Activated CD4-positive, alpha-beta memory T cell treated with anti-CD3 and anti-CD28 coated beads, Interleukin-2, amount 10 ng/mL, durations not matched to agents 7 days and 5 days (primary cell): Measurements from ENCODE around the gene RBM20. TPM values are rescaled to one million over a fixed set of nuclear protein-coding genes. Genes with fewer than 3 reads are reported as not detected.
"Not testable (repeated sequence)": the region's sequence is repeated elsewhere in the genome, so short reads cannot be mapped to it uniquely, and the experiment has no call there.

Source experiments
- CTCF ChIA-PET: fragments of 350-600 bp; sonication (Branson Sonifier 250); formaldehyde crosslinking; loops from one replicate; lab custom pipeline; 2021; ENCODE audit warnings: antibody characterized with exemption, inconsistent platforms; lab: Charles Lee
- POLR2A ChIA-PET: fragments of 350-600 bp; sonication (Branson Sonifier 250); formaldehyde crosslinking; loops from one replicate; lab custom pipeline; 2021; ENCODE audit warnings: antibody characterized with exemption; lab: Charles Lee
- DNase-seq: peaks from one replicate; pipeline ENCODE4 v3.0.0-alpha.2; 2020
- H3K27ac Mint-ChIP-seq: one replicate; pipeline ENCODE4 v1.8.0; 2021; ENCODE audit warnings: mild to moderate bottlenecking, mixed read lengths
- H3K27me3 Mint-ChIP-seq: one replicate; pipeline ENCODE4 v1.8.0; 2021; ENCODE audit warnings: mixed read lengths
- H3K36me3 Mint-ChIP-seq: one replicate; pipeline ENCODE4 v1.8.0; 2021; ENCODE audit warnings: low read depth, mixed read lengths
- H3K4me1 Mint-ChIP-seq: one replicate; pipeline ENCODE4 v1.8.0; 2021; ENCODE audit warnings: mixed read lengths
- H3K4me3 Mint-ChIP-seq: one replicate; pipeline ENCODE4 v1.8.0; 2021; ENCODE audit warnings: mild to moderate bottlenecking, mixed read lengths
- H3K9me3 Mint-ChIP-seq: one replicate; pipeline ENCODE4 v1.8.0; 2021; ENCODE audit warnings: mixed read lengths
- total RNA-seq, 2 experiments: library from RNA; stranded (reverse); gene quantifications; one replicate each; pipeline ENCODE4 v1.2.3, GENCODE V29; 2021

The RBM20 gene
- total RNA-seq, 2 experiments from 2014 or later = 0.03 TPM; not detected in 1

DNA sequence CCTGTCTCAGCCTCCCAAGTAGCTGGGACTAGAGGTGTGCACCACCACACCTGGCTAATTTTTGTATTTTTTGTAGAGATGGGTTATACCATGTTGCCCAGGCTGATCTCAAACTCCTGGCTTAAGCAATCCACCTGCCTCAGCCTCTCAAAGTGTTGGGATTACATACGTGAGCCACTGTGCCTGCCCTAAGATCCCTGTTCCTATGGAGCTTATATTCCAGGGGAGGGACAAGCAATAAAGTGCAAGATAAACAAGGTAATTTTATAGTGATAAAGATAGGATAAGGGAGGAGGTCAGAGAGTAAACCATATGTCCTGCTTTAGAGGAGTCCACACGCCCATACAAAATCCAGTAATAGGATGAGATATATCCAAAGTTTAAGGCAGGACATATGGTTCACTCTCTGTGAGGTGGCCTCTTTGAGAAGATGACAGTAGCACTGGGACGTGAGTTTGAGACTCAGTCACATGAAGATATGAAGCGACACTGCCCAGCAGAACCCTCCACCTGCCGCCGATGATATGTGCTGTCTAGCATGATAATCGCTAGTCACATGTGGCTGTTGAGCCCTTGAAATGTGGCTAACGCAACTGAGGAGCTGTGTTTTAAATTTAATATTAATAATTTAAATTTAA lies 114.1 kb downstream of the RBM20 start:
- DNase-seq = no peak
- H3K9me3 Mint-ChIP-seq = peaks cover 2% of the 10 kb centered on the region
- no peak overlapping the region for H3K4me3 Mint-ChIP-seq
- no peak overlapping the region for H3K27ac Mint-ChIP-seq
- CTCF ChIA-PET = interaction anchor here (0.6 to 1.3 kb wide), 3 partner anchors 9 to 51 kb away, joined by 3 read pairs; no protein-coding TSS in a partner anchor
- H3K4me1 Mint-ChIP-seq = peaks cover 13% of the 10 kb centered on the region
- POLR2A ChIA-PET = interaction anchor here (1.2 kb wide), 1 partner anchor 16 kb away, joined by 3 read pairs; no protein-coding TSS in a partner anchor
- H3K36me3 Mint-ChIP-seq = peaks cover 6% of the 10 kb centered on the region
- H3K27me3 Mint-ChIP-seq = peaks cover 3% of the 10 kb centered on the region

DNA sequence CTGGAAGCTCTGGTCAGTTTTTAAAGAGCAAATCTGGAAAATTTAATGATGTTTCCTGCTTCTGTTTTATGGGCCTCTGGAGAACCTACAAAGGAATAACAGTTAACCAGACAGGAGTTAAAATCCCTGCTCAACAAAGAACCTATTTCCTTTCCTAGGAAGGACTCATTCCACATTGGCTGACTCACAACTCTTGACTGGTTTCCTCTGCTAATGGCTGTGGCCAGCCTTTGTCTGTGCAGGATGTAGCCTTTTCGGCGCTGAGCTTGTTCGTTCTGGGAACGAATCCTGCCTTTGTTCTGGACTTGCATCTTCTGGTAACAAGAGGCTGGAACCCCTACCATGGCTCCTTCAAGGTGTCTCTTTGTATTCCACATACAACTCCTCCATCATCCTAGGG lies 114.8 kb downstream of the RBM20 start:
- Mint-ChIP-seq H3K27ac (no peak overlapping the region), H3K9me3 (peaks cover 2% of the 10 kb centered on the region), H3K36me3 (peaks cover 6% of the 10 kb centered on the region), H3K4me3 (no peak overlapping the region), H3K4me1 (peaks cover 8% of the 10 kb centered on the region), H3K27me3 (peaks cover 3% of the 10 kb centered on the region)
- ChIA-PET POLR2A (no interaction called here), CTCF (interaction anchor here (1.3 kb wide), 1 partner anchor 13 kb away, joined by 3 read pairs; no protein-coding TSS in a partner anchor)
- DNase-seq = no peak

DNA sequence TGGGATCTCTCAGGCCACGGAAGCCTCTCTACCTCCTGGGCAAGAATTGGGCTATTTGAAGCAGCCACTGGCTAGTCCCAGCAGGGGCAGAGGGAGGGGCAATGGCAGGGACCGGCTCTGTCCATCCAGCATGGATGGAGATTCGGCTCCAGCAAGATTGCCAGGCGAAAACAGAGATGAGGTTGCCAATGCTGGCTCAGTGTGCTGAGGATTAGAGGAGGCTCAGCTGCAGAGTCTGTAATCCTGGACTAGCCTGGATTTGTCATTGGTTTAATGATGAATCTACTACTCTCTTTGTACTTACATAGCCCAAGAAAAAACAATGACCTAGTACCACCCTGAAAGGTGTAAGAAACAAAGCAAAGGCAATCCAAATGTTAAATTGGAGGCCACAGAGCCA lies 115.4 kb downstream of the RBM20 start:
- peaks cover 3% of the 10 kb centered on the region for H3K36me3 Mint-ChIP-seq
- H3K9me3 Mint-ChIP-seq = peaks cover 2% of the 10 kb centered on the region
- ChIA-PET CTCF (no interaction called here), POLR2A (no interaction called here)
- H3K4me1 Mint-ChIP-seq = peaks cover 7% of the 10 kb centered on the region
- peaks cover 3% of the 10 kb centered on the region for H3K27me3 Mint-ChIP-seq
- no peak overlapping the region for H3K27ac Mint-ChIP-seq
- DNase-seq = no peak
- H3K4me3 Mint-ChIP-seq = no peak overlapping the region

DNA sequence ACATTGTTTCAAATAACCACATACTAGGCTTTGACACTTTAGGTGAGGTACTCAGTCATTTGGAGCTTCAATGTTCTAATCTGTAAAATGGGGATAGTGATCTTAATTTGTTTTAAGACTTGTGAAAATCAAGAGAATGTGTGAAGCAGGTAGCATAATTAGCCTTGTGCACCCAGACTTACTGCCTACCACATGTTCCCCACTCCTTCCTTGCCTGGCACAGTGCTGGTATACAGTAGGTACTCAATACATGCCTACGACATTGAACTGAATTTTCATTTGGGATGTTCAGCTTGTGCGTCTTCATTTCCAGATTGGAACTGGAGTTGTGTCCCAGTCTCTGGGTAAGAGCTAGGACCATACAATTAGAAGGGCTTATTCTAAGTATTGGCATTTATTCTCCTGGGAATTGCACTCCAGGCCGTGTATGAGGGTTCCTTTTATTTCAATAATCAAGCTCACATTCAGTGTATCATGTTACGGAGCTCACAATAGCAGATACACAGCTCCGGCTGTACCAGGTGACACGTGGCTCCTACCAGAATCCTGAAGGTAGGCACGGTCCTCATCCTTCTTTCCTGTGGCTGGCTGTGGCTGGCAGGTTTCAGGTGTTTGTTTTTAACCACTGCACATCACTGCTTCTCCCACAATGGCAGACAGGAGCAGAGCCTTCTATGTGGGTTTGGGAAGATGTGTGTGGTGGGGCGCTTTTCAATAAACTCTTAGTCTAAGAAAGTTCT lies 118.1 kb downstream of the RBM20 start:
- Mint-ChIP-seq H3K4me1 (peaks cover 2% of the 10 kb centered on the region), H3K27ac (no peak overlapping the region), H3K36me3 (no peaks in the 10 kb centered on the region), H3K4me3 (no peak overlapping the region), H3K27me3 (peaks cover 6% of the 10 kb centered on the region), H3K9me3 (no peaks in the 10 kb centered on the region)
- CTCF ChIA-PET = interaction anchor here (1.0 to 1.3 kb wide), 2 partner anchors 11 to 17 kb away, joined by 3 read pairs; no protein-coding TSS in a partner anchor
- POLR2A ChIA-PET = no interaction called here
- no peak for DNase-seq

DNA sequence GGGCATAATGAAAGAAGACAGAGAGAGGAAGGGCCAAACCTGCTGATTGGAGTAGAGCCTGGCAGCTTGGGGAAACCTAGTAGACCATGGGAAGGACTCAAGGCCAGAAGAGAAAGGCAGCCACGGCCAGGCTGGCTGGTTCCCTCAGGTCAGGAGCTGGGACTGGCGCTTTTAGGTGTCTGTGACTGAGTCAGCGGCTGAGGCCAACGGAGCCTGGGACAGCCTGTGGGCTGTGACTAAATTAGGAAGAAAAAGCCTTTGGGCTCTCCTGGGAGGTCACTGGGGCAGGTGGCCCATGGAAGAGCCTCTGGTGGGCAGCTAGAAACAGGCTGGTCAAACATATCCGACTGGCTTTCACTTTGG lies 118.7 kb downstream of the RBM20 start:
- H3K4me1 Mint-ChIP-seq = peaks cover 2% of the 10 kb centered on the region
- H3K27me3 Mint-ChIP-seq = peaks cover 4% of the 10 kb centered on the region
- H3K36me3 Mint-ChIP-seq = no peaks in the 10 kb centered on the region
- ChIA-PET CTCF (interaction anchor here (1.3 kb wide), 1 partner anchor 10 kb away, joined by 3 read pairs; no protein-coding TSS in a partner anchor), POLR2A (no interaction called here)
- no peaks in the 10 kb centered on the region for H3K9me3 Mint-ChIP-seq
- H3K27ac Mint-ChIP-seq = no peak overlapping the region
- DNase-seq = no peak
- H3K4me3 Mint-ChIP-seq = no peak overlapping the region

DNA sequence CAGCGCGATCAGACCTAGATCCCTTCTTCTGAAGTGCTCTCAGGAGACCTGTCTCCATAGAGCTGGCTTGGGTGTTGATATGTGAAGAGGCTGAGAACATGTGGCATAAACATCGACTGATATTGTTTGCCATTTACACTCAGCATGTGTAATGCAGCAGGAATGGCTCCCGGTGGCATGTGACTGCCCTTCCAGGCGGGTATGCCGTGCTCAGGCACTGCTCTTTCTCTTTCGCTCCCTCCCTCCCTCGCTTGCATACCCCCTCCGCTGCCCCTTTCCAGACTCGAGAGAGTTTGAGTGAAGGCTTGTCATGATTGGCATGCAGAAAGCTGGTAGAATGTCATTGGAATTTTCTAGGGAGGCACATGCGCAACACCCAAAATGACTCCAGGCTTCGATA lies 120.2 kb downstream of the RBM20 start:
- Mint-ChIP-seq H3K4me1 (peaks cover 2% of the 10 kb centered on the region), H3K4me3 (no peak overlapping the region), H3K27me3 (peaks cover 4% of the 10 kb centered on the region), H3K27ac (no peak overlapping the region), H3K9me3 (no peaks in the 10 kb centered on the region), H3K36me3 (no peaks in the 10 kb centered on the region)
- CTCF ChIA-PET = no interaction called here
- DNase-seq = no peak
- POLR2A ChIA-PET = interaction anchor here (1.5 kb wide), 1 partner anchor 10 kb away, joined by 5 read pairs; no protein-coding TSS in a partner anchor

DNA sequence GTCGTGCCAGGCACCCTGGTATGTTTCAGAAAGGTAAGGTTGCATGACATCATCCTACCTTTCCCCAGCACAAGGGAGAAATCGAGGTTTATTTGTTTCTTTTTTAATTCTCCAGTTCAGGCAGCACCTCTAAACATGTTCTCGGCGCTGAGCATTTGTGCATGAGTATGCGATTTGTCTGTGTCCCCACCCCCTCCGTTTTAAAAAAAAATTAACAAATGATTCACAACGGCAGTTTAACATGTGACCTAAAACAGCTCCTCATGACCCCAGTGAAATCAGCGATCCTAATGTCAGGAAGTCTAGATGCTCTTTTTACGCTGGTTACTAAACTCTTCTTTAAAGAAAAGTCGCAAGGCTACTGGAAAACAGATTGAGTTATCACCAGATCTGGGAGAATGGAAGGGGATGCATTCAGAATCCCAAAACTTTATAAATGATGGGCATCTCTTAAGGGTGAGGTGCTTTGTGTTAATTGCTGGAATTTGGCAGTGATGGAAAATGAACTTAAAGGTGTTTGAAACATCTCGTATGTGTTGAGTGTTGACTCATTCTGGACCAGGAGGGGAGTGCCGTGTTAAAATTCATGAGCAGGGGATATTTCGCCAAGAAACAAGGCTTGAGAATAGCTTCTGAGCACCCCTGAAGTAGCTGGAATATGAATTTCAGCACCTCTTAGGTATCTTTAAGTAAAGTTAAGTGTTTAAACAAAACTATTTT lies 120.8 kb downstream of the RBM20 start:
- peaks cover 4% of the 10 kb centered on the region for H3K27me3 Mint-ChIP-seq
- ChIA-PET CTCF (no interaction called here), POLR2A (interaction anchor here (0.9 to 1.5 kb wide), 2 partner anchors 9 to 42 kb away, joined by 3 to 5 read pairs; no protein-coding TSS in a partner anchor)
- H3K36me3 Mint-ChIP-seq = no peaks in the 10 kb centered on the region
- DNase-seq = no peak
- no peak overlapping the region for H3K27ac Mint-ChIP-seq
- H3K4me1 Mint-ChIP-seq = peaks cover 2% of the 10 kb centered on the region
- H3K4me3 Mint-ChIP-seq = no peak overlapping the region
- no peaks in the 10 kb centered on the region for H3K9me3 Mint-ChIP-seq

DNA sequence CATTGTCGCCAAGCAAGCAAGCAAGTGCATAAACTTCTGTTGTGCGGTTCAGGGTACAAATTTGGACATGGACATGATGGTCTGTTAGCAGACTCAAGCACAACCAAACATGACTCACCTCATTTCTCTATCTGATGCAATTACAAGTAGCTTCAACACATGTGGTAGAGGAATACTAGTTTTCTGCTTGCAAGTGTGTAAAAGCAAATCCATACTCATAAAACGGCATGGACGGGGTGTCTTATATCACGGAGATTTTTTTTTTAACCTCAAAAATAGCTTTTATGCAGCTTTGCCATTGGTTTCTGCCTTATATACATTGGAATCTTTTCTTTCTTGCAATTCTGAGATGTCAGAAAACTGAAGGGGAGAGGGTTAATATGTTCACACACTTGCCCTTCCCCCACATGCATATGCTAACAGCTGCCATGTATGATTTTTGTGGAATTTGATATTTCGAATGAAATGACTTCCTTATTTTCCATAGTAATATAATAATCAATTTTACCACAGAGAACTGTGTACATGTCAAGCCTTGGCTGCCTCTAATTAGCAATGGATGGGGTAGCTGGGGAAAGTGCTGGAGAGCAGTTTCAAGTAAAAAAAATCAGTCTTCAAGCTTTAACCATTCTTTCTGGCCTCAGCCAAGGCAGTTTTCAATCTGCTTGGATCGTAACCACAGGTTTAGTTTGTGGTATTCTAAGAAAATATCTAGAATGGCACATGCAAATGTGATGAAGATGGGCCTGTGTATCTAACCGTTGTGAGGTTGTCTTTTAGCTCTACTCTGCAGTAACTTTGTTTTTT lies 121.6 kb downstream of the RBM20 start:
- Mint-ChIP-seq H3K36me3 (no peaks in the 10 kb centered on the region), H3K4me1 (peaks cover 2% of the 10 kb centered on the region), H3K9me3 (no peaks in the 10 kb centered on the region), H3K27ac (no peak overlapping the region), H3K27me3 (peaks cover 4% of the 10 kb centered on the region), H3K4me3 (no peak overlapping the region)
- ChIA-PET CTCF (interaction anchor here (1.0 kb wide), 1 partner anchor 9 kb away, joined by 4 read pairs; no protein-coding TSS in a partner anchor), POLR2A (interaction anchor here (0.9 kb wide), 1 partner anchor 41 kb away, joined by 3 read pairs; no protein-coding TSS in a partner anchor)
- no peak for DNase-seq

DNA sequence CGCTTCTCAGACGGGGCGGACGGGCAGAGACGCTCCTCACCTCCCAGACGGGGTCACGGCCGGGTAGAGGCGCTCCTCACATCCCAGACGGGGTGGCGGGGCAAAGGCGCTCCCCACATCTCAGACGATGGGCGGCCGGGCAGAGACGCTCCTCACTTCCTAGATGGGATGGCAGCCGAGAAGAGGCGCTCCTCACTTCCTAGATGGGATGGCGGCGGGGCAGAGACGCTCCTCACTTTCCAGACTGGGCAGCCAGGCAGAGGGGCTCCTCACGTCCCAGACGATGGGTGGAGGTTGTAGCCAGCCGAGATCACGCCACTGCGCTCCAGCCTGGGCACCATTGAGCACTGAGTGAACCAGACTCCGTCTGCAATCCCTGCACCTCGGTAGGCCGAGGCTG lies 123.5 kb downstream of the RBM20 start:
- H3K27me3 Mint-ChIP-seq, DNase-seq, H3K4me1 Mint-ChIP-seq, H3K9me3 Mint-ChIP-seq, POLR2A ChIA-PET, H3K4me3 Mint-ChIP-seq, H3K27ac Mint-ChIP-seq, CTCF ChIA-PET, H3K36me3 Mint-ChIP-seq: not testable (repeated sequence)

DNA sequence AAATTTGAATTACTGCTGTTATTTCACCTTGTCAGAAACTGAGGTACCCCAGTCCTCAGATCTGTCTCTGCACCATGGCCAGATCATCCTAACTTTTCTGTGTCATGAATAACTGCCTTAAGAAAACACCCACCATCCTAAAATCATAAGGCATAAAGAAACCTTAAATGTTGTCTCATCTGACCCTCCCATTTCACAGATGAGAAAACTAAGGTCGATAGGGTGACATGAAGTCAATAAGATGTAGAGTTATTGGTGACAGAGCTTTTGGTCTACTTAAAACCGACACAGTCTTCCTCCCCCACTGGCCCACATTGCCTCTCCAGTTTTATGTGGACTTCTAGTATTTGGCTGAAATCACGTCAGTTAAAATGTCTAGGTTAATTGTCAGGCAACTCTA lies 126.1 kb downstream of the RBM20 start:
- no peak for DNase-seq
- Mint-ChIP-seq H3K4me3 (no peak overlapping the region), H3K4me1 (peaks cover 22% of the 10 kb centered on the region), H3K36me3 (no peaks in the 10 kb centered on the region), H3K9me3 (no peaks in the 10 kb centered on the region), H3K27me3 (no peaks in the 10 kb centered on the region), H3K27ac (no peak overlapping the region)
- POLR2A ChIA-PET = no interaction called here
- CTCF ChIA-PET = no interaction called here

DNA sequence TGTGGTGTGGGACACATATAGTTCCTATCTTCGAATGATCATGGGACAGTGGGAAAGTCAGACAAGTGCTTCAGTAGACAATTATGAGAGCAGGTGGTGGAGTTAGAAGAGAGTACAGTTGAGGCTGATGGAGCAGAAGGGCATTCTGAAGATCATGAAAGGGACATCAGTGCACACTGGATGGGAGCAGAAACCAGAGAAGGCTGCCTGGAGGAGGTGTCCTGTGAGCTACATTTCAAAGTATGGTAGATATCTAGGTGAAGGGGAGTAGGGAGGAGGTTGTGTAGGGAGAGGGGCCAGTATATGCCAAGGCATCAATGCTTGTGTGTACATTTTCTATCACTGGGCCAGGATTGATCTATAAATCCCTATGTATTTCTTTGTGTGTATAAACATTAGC lies 127.3 kb downstream of the RBM20 start:
- POLR2A ChIA-PET = no interaction called here
- peaks cover 23% of the 10 kb centered on the region for H3K4me1 Mint-ChIP-seq
- no peaks in the 10 kb centered on the region for H3K9me3 Mint-ChIP-seq
- no peak overlapping the region for H3K4me3 Mint-ChIP-seq
- CTCF ChIA-PET = no interaction called here
- no peak for DNase-seq
- no peaks in the 10 kb centered on the region for H3K27me3 Mint-ChIP-seq
- no peaks in the 10 kb centered on the region for H3K36me3 Mint-ChIP-seq
- no peak overlapping the region for H3K27ac Mint-ChIP-seq

DNA sequence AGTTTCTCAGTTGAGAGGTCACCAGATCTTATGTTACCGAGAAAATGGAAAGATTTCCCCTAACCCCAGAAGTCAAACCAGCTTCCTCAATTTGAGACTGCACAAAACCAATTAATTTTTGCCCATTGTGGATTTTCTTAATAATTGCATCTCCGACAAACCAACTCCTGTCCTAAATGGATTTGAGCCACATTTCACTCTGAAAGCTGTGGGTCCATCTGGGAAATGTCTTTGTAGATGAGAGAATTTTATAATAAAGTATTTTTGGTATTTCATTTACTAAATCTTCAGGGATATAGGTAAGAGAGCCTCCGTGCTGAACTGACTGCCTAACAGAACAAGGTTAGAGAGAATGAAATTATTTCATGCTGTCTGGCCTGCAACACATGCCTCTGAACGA lies 127.9 kb downstream of the RBM20 start:
- no peak for DNase-seq
- ChIA-PET CTCF (no interaction called here), POLR2A (no interaction called here)
- H3K4me1 Mint-ChIP-seq = peaks cover 23% of the 10 kb centered on the region
- no peaks in the 10 kb centered on the region for H3K36me3 Mint-ChIP-seq
- no peaks in the 10 kb centered on the region for H3K9me3 Mint-ChIP-seq
- H3K4me3 Mint-ChIP-seq = no peak overlapping the region
- H3K27ac Mint-ChIP-seq = no peak overlapping the region
- no peaks in the 10 kb centered on the region for H3K27me3 Mint-ChIP-seq
